Kidney (tissue), 14 donors: ENCODE data around the gene HSPB1. TPM values are rescaled to one million over a fixed set of nuclear protein-coding genes. Genes with fewer than 3 reads are reported as not detected.

ENCODE experiments used
- DNase-seq, 5 donors: peaks; one replicate each; pipeline ENCODE4 v3.0.0-alpha.2; 2013 to 2020
- FAIRE-seq: peaks from 2 replicates; lab custom pipeline; 2012; peaks lifted over from hg19 to GRCh38; lab: Jason Lieb, UNC
- H3K27ac ChIP-seq, 2 donors: one replicate each; pipeline ENCODE4 v1.7.0; 2013; ENCODE audit warnings: low read depth in 2 of 2, low read length in 2 of 2, inconsistent platforms in 1 of 2
- H3K27me3 ChIP-seq: one replicate; pipeline ENCODE4 v1.7.1; 2013; ENCODE audit warnings: low read length, inconsistent platforms; ENCODE audit not compliant: control insufficient read depth, insufficient read depth
- H3K36me3 ChIP-seq, 3 donors: one replicate each; pipeline versions ENCODE4 v1.7.0 to v1.7.1; 2013; ENCODE audit warnings: low read length in 3 of 3, control low read depth in 1 of 3, inconsistent platforms in 1 of 3; ENCODE audit not compliant: insufficient read depth in 3 of 3, control insufficient read depth in 2 of 3
- H3K4me1 ChIP-seq, 3 donors: one replicate each; pipeline versions ENCODE4 v1.7.0 to v1.7.1; 2013; ENCODE audit warnings: low read length in 3 of 3, inconsistent platforms in 1 of 3, low read depth in 1 of 3; ENCODE audit not compliant: control insufficient read depth in 2 of 3, insufficient read depth in 2 of 3
- H3K4me3 ChIP-seq, 3 donors: one replicate each; pipeline versions ENCODE4 v1.7.0 to v1.8.1; 2013; ENCODE audit warnings: low read length in 3 of 3, control low read depth in 1 of 3, inconsistent platforms in 1 of 3
- H3K9ac ChIP-seq, 3 donors: one replicate each; pipeline versions ENCODE4 v1.7.0 to v1.7.1; 2013; ENCODE audit warnings: low read length in 3 of 3, control low read depth in 1 of 3, inconsistent platforms in 1 of 3
- H3K9me3 ChIP-seq, 3 donors: one replicate each; pipeline versions ENCODE4 v1.7.0 to v1.7.1; 2013; ENCODE audit warnings: low read length in 3 of 3, control low read depth in 1 of 3, inconsistent platforms in 1 of 3; ENCODE audit not compliant: control insufficient read depth in 2 of 3, insufficient read depth in 1 of 3
- intact Hi-C: fragments of 100-400 bp; cut with DNase I; formaldehyde crosslinking; loops from one replicate; pipeline ENCODE4 v1.11.1; 2022
- polyA plus RNA-seq: library from polyadenylated mRNA; stranded (reverse); fragments of 350-450 nt; fragmentation: Illumina TruSeq; extraction: RNeasy Lipid Tissue Mini Kit (QIAGEN cat#74804); gene quantifications from one replicate; pipeline ENCODE4 v1.2.3, GENCODE V29; 2014; ENCODE audit warnings: low read depth, low replicate concordance; ENCODE audit not compliant: insufficient read depth
- total RNA-seq: library from RNA; stranded (reverse); fragmentation: NEBNext Ultra II Directional; extraction: Animal tissue kit (Norgen Biotek cat#: 25700); gene quantifications from one replicate; pipeline ENCODE4 v1.2.1, GENCODE V29; 2021
- TF ChIP-seq, protein P1 (sequence below): IDR thresholded peaks from 3 replicates; pipeline ENCODE4 v1.5.1; 2012; ENCODE audit warnings: mild to moderate bottlenecking, moderate library complexity, borderline replicate concordance; ENCODE audit not compliant: insufficient read depth; ENCODE audit errors: extremely low read depth
- donor health status: control.
- donor health status: control.
- donor health status: control.
- donor health status: control.
- donor health status: control.
- donor health status: DM: yes; HTN: yes; CAD: no.
- donor health status: Normal renal cell carcinoma (clear cell type).

HSPB1 gene
- total and polyA plus RNA-seq, 2 donors from 2014 or later = 1,012 to 1,561 TPM

DNA sequence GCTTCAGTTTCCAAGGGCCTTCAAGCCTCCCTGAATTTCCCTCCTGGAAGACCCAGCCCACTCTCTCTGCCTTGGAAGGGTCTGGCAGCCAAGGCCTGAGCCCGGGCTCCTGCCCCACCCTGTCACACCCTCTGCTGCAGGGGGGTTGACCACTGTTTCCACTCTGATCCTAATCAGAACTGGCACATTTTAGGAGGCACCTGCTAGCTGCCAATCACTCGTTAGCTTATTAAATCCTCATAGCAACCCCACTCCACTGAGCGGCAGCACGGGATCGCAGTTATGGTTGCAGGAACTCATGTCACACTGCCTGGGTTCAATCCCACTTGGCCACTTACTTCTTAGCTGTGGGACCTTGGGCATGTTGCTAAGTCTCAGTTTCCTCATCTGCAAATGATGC, 12.9 kb downstream of the HSPB1 start:
- no peaks in the 10 kb centered on the region for H3K36me3 ChIP-seq
- H3K4me1 ChIP-seq = peaks cover 0 to 12% (median 4%) of the 10 kb centered on the region in 3 donors
- TF ChIP-seq, protein P1, sequence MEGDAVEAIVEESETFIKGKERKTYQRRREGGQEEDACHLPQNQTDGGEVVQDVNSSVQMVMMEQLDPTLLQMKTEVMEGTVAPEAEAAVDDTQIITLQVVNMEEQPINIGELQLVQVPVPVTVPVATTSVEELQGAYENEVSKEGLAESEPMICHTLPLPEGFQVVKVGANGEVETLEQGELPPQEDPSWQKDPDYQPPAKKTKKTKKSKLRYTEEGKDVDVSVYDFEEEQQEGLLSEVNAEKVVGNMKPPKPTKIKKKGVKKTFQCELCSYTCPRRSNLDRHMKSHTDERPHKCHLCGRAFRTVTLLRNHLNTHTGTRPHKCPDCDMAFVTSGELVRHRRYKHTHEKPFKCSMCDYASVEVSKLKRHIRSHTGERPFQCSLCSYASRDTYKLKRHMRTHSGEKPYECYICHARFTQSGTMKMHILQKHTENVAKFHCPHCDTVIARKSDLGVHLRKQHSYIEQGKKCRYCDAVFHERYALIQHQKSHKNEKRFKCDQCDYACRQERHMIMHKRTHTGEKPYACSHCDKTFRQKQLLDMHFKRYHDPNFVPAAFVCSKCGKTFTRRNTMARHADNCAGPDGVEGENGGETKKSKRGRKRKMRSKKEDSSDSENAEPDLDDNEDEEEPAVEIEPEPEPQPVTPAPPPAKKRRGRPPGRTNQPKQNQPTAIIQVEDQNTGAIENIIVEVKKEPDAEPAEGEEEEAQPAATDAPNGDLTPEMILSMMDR = no peak
- no peaks in the 10 kb centered on the region for H3K9me3 ChIP-seq
- H3K4me3 ChIP-seq = no peak overlapping the region
- peak in 1 of 5 donors; percentile 38 for DNase-seq
- FAIRE-seq = no peak
- no peak overlapping the region for H3K9ac ChIP-seq
- no peak overlapping the region for H3K27ac ChIP-seq
- intact Hi-C loops = loop anchor here (10.0 kb wide), 1 partner anchor 141 kb away; no protein-coding TSS in a partner anchor
- H3K27me3 ChIP-seq = no peaks in the 10 kb centered on the region

DNA sequence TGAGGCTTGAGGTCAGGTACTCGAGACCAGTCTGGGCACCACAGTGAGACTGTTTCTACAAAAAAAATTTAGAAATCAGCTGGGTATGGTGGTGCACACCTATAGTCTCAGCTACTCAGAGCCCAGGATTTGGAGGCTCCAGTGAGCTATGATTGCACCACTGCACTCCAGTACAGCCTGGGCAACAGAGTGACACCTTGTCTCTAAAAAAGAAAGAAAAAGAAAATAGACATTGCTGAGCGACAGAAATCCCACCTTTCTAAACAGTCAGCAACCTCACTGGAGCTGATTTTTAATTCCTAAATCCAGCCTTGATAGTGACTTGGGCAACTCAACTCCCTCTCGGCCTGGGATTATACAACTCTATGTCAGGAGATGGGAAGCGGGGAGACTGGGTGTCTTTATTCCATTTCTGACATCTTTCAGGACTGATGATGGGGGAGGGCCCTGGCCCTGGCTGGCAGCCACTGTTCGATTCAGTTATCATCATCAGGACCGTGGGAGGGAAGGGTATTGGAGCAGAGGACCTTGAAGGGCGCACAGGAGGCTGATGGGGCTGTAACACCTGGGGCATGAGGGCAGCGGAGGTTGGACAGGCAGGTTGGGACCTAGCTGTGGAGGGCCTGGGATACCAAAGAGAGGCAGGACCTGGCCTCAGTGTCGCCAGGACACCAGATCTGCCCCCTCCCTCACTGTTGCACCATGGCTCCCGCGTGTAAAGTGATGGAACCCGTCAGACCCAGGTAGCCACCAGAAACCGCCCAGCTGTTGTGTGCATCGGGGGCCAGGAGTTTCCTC, 14.7 kb downstream of the HSPB1 start:
- TF ChIP-seq, protein P1 = no peak
- H3K4me3 ChIP-seq = peak overlapping the region; percentile 69 to 76 (median 73)
- no peaks in the 10 kb centered on the region for H3K36me3 ChIP-seq
- intact Hi-C loops = loop anchor here (10.0 kb wide), 1 partner anchor 142 kb away; no protein-coding TSS in a partner anchor
- H3K27me3 ChIP-seq = no peaks in the 10 kb centered on the region
- peak in 1 of 5 donors; percentile 72 for DNase-seq
- FAIRE-seq = no peak
- H3K4me1 ChIP-seq = peaks cover 0 to 12% (median 4%) of the 10 kb centered on the region in 3 donors
- peak overlapping the region; percentile 76 to 95 (median 82) for H3K9ac ChIP-seq
- no peaks in the 10 kb centered on the region for H3K9me3 ChIP-seq
- H3K27ac ChIP-seq = peak overlapping the region; percentile 90 to 92

DNA sequence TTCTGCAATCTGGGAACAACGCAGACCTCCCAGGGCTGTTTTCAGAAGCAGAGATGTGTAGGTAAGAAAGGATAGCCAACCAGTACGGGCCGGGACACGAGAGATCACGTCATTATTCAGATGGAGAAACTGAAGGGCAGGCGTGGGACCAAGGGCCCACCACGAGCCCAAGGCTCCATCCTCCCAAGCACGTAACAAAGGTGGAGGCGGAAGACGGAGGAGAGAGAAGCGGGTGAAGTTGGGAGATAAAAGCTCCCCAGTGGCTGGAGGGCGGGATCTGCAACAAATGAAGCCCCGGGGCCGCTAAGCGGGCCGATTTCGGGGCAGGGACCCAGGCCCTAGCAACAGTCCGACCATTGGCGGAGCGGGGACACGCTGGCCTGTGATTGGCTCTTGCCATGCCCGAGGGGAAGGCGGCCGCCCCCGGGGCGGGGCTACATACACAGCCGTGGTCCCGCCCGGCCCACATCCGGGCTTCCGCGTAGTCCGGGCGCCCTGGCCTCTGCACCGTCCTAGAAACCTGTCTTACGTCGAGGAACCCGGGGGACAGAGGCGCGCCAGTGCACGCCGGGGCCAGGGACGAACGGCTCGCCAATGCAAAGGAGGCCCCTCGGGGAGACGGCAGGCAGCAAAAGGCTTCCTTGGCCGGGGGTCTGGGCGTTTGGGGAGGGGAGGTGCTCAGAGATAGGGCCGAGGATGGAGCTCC, 15.5 kb downstream of the HSPB1 start:
- no peak for FAIRE-seq
- intact Hi-C loops = loop anchor here (10.0 kb wide), 1 partner anchor 143 kb away; no protein-coding TSS in a partner anchor
- H3K27me3 ChIP-seq = no peaks in the 10 kb centered on the region
- H3K27ac ChIP-seq = peak overlapping the region; percentile 92 to 97
- no peaks in the 10 kb centered on the region for H3K36me3 ChIP-seq
- peaks cover 0 to 12% (median 6%) of the 10 kb centered on the region in 3 donors for H3K4me1 ChIP-seq
- no peaks in the 10 kb centered on the region for H3K9me3 ChIP-seq
- DNase-seq = peak; percentile 97 to 99 (median 99)
- TF ChIP-seq, protein P1 = no peak
- H3K4me3 ChIP-seq = peak overlapping the region; percentile 73 to 78 (median 76)
- H3K9ac ChIP-seq = peak overlapping the region; percentile 76 to 95 (median 82)
